Testis (tissue), 3 donors: ENCODE data around the gene GREB1. TPM values are rescaled to one million over a fixed set of nuclear protein-coding genes. Genes with fewer than 3 reads are reported as not detected.

Experiments
- DNase-seq: peaks from one replicate; pipeline ENCODE4 v3.0.0-alpha.2; 2019
- H3K27ac ChIP-seq, 2 donors: fragments of 200-600 bp; sonication (generic); one replicate each; pipeline ENCODE4 v1.5.1; 2019
- H3K27me3 ChIP-seq: fragments of 200-600 bp; sonication (generic); one replicate; pipeline ENCODE4 v1.5.1; 2019
- H3K36me3 ChIP-seq: fragments of 200-600 bp; sonication (generic); one replicate; pipeline ENCODE4 v1.5.1; 2017; ENCODE audit warnings: low read depth; ENCODE audit errors: missing control alignments
- H3K4me1 ChIP-seq: fragments of 200-600 bp; sonication (generic); one replicate; pipeline ENCODE4 v1.5.1; 2019
- H3K4me3 ChIP-seq, 2 donors: fragments of 200-600 bp; sonication (generic); one replicate each; pipeline ENCODE4 v1.5.1; 2017 to 2019
- H3K9me3 ChIP-seq: fragments of 200-600 bp; sonication (generic); one replicate; pipeline ENCODE4 v1.5.1; 2017
- CTCF ChIP-seq, 3 experiments: fragments of 450-650 bp in 2 of 3; fragments of 200-600 bp in 1 of 3; sonication (generic) in 1 of 3; IDR thresholded peaks; one replicate each; pipeline ENCODE4 v1.5.1; 2016 to 2019; ENCODE audit warnings: antibody characterized with exemption in 3 of 3, mild to moderate bottlenecking in 2 of 3, moderate library complexity in 1 of 3
- POLR2A ChIP-seq: fragments of 450-650 bp; IDR thresholded peaks from one replicate; pipeline ENCODE4 v1.6.1; 2017; ENCODE audit warnings: antibody characterized with exemption, mild to moderate bottlenecking, moderate library complexity
- WGBS, 2 donors: methylation state at CpG; one replicate each; pipeline ENCODE4 v1.1.5; 2018; 5-methylcytosine and 5-hydroxymethylcytosine counted together
- intact Hi-C: fragments of 100-400 bp; cut with DNase I; formaldehyde crosslinking; loops from one replicate; pipeline ENCODE4 v1.15.1; 2023; ENCODE audit warnings: low total_unique reads
- polyA plus RNA-seq: library from polyadenylated mRNA; stranded (reverse); fragments of 350-450 nt; fragmentation: Illumina TruSeq; extraction: RNeasy Lipid Tissue Mini Kit (QIAGEN cat#74804); gene quantifications from one replicate; pipeline ENCODE4 v1.2.3, GENCODE V29; 2014; ENCODE audit warnings: low read depth, low replicate concordance; ENCODE audit not compliant: insufficient read depth
- total RNA-seq, 2 donors: library from RNA; depleted of rRNA; stranded (reverse); fragments of >200 nt; gene quantifications; one replicate each; pipeline ENCODE4 v1.2.3, GENCODE V29; 2016

Gene GREB1
- total and polyA plus RNA-seq, 3 donors from 2014 or later: 29.8 to 136 (median 91.0) TPM

GRCh38 chr2:11679486-11680181 is 145.8 kb downstream of the GREB1 start:
- no peak for TF ChIP-seq CTCF (IDR thresholded peaks at IDR 0.05)
- no peak for TF ChIP-seq POLR2A
- H3K36me3 ChIP-seq: no peaks in the 10 kb centered on the region
- WGBS, 2 donors: 60 to 69% methylated on average over 8 to 13 of the region's 13 CpGs
- H3K4me3 ChIP-seq: no peak overlapping the region
- peaks cover 32% of the 10 kb centered on the region for H3K4me1 ChIP-seq
- H3K27ac ChIP-seq: peak overlapping the region; percentile 70 to 72
- intact Hi-C loops: no loop called here
- no peaks in the 10 kb centered on the region for H3K9me3 ChIP-seq
- DNase-seq: no peak
- H3K27me3 ChIP-seq: no peaks in the 10 kb centered on the region

DNA sequence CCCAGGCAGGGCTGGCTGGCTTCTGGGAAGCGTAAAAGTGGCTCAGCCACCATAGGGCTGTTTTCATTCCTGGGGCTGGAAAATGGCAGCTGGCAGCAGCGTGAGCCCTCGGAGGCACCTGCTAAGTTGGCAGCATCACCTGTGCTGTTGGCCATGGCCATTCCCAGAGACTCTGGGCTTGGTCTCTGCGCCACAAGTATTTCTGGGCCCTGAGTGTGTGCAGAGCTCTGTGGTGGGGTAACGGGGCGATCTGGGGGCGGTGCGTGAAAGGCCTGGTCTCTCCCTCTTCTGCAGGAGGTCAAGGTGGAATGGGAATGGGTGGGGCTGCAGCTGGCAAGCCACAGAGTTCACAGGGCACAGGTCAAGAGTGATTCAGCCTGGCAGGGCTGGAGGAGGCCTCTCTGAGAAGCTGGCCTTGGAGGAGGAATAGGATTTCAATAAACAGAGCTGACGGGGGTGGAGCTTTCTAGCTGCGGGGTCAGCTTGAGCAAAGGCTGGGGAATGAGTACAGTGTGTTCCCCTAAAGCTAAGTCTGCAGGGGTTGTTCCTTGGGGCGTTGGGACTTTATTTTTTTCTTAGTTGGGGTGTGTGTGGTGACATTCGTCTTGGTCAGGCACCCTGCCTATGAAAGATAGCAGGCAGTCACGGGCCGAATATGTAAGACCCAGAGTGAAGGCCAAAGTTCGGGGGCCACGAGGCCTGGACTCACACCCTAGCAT is 146.5 kb downstream of the GREB1 start:
- Histone ChIP-seq H3K9me3 (no peaks in the 10 kb centered on the region), H3K4me1 (peaks cover 32% of the 10 kb centered on the region), H3K27ac (peak overlapping the region; percentile 70 to 72), H3K4me3 (no peak overlapping the region), H3K27me3 (no peaks in the 10 kb centered on the region), H3K36me3 (no peaks in the 10 kb centered on the region)
- TF ChIP-seq CTCF (IDR thresholded peaks at IDR 0.05) (no peak), POLR2A (no peak)
- peak; percentile 74 for DNase-seq
- WGBS, 2 donors: 36 to 54% methylated on average over 12 to 16 of the region's 16 CpGs
- intact Hi-C loops: no loop called here

DNA sequence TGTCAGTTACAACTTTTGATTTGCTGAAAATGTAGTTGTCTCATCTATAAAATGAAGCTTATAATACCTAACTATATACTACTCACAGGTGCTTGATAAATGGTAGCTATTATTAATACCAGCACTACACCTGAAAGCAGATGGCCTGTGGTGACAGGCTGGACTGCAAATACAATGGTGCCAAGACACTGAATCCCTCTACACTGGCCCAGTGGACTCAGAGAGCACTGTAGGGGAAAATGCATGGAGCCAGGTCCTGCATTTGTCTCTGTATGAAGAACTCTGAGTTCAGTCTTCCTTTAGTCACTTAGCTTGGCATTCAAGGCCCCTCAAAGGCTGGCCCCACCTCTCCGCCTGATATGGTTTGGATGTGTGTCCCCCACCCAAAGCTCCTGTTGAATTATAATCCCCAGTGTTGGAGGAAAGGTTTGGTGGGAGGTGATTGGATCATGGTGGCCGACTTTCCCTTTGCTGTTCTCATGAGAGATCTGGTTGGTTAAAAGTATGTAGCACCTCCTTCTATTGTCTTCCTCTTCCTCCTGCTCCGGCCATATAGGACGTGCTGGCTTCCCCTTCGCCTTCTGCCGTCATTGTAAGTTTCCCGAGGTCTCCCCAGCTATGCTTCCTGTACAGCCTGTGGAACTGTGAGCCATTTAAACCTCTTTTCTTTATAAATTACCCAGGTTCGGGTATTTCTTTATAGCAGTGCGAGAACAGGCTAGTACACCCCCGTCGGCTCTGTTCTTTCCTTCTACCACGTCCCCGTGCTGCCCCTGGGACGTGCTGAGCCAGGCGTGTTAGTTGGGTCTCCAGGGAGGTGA is 147.3 kb downstream of the GREB1 start:
- H3K4me1 ChIP-seq: peaks cover 32% of the 10 kb centered on the region
- no peak for DNase-seq
- H3K27me3 ChIP-seq: no peaks in the 10 kb centered on the region
- intact Hi-C loops: no loop called here
- H3K4me3 ChIP-seq: peak overlapping the region in 1 of 2 donors; percentile 2
- TF ChIP-seq POLR2A (no peak), CTCF (IDR thresholded peaks at IDR 0.05) (no peak)
- WGBS, 2 donors: 65 to 71% methylated on average over 15 of the region's 15 CpGs
- no peaks in the 10 kb centered on the region for H3K36me3 ChIP-seq
- peak overlapping the region; percentile 27 to 70 for H3K27ac ChIP-seq
- no peaks in the 10 kb centered on the region for H3K9me3 ChIP-seq

GRCh38 chr2:11681722-11682589 is 148.1 kb downstream of the GREB1 start:
- Histone ChIP-seq H3K36me3 (no peaks in the 10 kb centered on the region), H3K4me3 (peak overlapping the region in 1 of 2 donors; percentile 2), H3K27me3 (no peaks in the 10 kb centered on the region), H3K9me3 (no peaks in the 10 kb centered on the region), H3K4me1 (peaks cover 31% of the 10 kb centered on the region), H3K27ac (peak overlapping the region; percentile 27 to 70)
- TF ChIP-seq CTCF (IDR thresholded peaks at IDR 0.05) (peak; percentile 81 to 96 (median 83)), POLR2A (no peak)
- 42 to 57% methylated on average over 28 to 31 of the region's 31 CpGs for WGBS, 2 donors
- peak; percentile 73 for DNase-seq
- intact Hi-C loops: no loop called here
